SKM-1 treated with dmso at 0.1 percent for 144 hours (cell line): Measurements from ENCODE around the gene ARHGEF4.
"Not testable (repeated sequence)": the region's sequence is repeated elsewhere in the genome, so short reads cannot be mapped to it uniquely, and the experiment has no call there.

ENCODE experiments used
- DNase-seq: peaks from one replicate; lab custom pipeline; 2025; ENCODE audit not compliant: unreplicated experiment; lab: John Stamatoyannopoulos, UW

The ARHGEF4 gene

DNA sequence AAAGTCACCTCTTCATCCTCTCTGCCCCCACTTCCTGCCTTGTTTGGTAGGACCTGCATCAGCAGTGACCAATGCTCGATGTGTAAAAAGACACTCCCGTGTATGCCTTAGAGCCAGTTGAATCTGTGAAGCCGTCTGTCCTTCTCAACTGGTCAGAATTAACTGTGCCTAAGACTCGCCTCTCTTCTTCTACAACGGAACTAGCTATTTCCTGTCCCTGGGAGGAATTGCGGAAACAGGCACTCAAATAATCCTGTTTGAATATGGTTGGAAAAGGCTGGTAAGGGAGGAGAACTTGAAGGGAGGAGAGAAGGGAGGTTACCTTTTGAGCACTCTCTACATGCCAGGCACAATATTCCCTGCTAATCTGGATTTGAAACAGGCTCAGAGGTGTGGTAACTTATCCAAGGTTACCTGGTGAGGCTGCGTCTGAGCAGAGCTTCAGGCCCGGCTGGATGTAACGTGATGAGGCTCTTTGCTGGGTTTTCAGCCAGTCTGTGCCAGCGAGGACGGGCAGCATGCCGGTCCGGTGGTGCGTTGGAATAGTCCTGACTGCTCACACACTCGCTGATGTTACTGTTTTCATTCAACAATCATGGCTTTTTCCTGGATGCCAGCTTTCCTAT lies 129.5 kb downstream of the ARHGEF4 start:
- no peak for DNase-seq

DNA sequence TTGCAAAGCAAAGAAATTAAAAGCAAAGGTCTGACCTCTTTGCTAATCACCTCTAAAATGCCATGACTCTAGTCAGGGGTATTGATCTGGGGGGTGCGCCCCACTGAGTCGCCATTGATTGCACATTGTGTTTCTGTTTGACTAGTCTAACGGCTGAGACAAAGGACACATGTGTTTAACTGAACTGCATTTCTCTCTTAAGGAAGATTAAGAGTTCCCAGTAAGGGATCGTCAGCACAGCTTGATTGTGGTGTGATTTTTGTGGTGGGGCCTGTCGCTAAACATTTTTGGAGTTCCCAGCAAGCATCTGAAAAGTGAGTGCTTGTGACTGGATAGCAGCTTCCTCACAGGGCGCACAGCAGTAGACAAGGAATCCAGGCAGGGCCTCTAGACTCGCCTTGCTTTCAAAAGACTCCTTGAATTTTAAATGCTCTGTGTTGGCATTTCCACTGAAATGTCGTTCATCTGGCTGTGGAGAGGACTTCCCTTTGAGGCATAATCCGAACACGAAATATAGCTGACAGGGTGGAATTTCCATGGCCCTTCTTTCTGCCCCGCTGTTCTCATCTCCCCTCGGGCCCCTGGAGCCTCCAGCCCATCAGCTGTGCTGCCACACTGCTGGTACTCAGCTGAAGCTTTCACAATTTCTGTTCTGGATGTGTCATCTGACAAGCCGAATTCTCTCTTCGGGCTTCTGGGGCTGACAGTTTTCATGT lies 130.2 kb downstream of the ARHGEF4 start:
- DNase-seq: no peak

DNA sequence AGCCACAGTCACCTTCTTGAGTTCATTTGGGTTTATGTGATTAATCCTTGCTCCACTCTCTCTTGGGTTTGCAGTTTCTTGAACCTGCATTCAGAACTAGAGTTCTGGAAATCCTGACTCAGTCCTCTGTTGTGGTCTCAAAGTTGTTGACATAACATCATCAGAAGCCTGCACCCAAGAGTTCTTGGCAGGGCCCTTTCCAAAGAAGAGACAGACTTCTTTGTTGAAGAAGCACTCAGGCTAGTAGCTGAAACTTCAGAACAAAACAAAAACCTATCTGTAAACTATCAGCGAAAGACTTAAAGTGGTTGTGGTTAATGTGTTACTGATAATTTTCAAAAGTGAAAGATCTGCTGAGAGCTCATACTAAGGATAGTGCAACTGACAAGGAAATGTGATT lies 135.7 kb downstream of the ARHGEF4 start:
- no peak for DNase-seq

DNA sequence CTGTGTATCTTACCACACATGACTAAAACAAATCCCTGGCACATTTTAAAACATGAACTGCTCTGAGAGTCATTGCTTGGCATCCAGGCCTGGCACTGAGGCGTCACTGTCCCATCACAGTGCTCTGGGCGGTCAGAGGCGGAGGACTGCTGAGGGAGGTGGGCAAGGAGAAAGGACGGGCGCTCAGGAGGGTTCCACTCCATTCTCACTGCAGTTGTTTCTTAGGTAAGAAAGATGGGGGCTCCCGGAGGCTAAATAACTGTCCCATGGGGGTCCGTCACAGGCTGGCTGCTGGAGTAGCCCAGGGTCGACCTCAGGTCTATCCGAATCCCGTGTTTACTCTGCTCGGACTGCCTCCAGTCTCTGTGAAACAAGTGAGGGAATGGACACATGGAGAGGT lies 139.0 kb downstream of the ARHGEF4 start:
- no peak for DNase-seq

DNA sequence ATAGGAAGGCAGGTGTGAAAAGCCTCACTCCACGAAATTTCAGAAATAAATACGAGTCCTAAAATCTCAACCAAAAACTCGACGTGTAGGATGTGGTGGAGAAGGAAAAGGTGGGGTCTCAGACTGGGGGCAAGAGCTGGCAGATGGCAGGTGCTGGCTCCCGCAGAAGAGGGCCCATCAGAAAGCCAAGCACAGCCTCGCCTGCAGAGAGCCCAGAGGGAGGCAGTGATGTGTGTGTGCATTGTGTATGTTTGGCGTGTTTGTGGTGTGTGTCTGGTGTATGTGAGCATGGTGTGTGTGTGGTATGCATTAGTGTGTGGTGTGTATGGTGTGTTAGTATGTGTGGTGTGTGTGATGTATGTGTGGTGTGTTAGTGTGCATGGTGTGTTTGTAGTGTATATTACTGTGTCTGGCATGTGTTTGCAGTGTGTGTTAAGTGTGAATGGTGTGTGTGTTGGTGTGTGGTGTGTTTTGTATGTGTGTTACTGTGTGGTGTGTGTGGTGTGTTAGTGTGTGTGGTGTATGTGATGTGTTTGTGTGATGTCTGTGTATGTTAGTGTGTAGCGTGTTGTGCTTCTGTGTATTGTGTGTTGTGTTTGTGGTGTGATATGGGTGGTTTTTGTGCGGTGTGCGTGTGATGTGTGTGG lies 140.0 kb downstream of the ARHGEF4 start:
- DNase-seq: no peak

DNA sequence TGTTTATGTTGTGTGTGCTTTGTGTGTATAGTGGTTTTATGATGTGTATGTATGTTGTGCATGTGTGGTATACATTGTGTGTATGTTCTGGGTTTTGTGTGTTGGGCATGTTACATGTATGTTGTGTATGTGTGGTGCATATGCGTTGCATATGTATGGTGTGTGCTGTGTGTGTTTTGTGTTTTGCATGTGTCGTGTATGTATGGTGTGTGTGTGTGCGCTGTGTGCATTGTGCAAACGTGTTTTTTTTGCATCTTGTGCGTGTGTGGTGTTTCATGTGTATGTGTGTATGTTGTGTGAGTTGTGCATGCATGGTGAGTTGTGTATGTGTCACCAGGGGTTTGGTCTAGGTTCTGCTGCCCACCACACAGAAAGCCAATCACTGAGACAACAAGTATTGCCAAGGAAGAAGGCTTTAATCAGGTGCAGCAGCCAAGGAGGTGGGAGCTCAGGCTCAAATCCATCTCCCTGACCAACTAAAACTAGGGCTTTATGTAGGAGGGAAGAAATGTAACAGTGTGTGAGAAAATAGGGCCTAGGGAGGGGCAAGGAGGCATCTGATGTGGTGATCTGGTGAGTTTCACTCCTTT lies 140.8 kb downstream of the ARHGEF4 start:
- no peak for DNase-seq

DNA sequence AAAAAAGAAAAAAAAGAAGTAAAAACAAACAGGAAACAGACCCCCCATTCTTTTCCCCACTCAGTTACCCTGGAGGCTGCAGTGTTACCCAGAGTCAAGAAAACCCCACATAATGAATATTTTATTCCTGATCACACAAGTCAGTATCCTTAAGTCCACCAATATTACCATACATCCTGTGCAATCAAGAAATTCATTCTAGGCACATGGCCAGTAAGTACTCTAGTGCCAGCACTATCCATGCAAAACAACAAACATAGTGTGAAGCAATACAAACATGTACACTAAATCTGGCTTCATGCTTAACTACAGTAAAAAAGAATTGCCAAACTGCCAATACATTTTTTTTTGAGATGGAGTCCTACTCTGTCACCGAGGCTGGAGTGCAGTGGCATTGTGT lies 145.0 kb downstream of the ARHGEF4 start:
- no peak for DNase-seq

DNA sequence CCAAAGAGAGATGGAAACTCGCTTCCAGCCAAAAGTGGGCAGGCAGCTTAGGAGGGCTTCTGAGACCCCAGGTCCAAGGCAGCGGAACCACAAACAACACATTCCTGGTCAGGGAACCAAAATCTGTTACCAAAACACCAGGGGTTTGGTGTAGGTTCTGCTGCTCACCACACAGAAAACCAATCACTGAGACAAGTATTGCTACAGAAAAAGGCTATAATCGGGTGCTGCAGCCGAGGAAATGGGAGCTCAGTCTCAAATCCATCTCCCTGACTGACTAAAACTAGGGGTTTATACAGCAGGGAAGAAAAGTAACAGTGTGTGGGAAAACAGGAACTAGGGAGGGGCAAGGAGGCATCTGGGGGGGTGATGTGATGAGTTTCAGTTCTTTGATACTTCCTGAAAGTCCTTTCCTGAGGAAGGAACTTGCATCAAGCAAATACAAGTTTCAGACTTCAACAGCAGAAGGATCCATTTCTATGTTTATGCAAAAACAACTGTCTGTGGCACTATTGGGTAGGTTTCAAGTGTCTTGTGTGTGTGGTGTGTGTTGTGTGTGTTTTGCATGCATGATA lies 148.6 kb downstream of the ARHGEF4 start:
- peak; percentile 56 for DNase-seq

DNA sequence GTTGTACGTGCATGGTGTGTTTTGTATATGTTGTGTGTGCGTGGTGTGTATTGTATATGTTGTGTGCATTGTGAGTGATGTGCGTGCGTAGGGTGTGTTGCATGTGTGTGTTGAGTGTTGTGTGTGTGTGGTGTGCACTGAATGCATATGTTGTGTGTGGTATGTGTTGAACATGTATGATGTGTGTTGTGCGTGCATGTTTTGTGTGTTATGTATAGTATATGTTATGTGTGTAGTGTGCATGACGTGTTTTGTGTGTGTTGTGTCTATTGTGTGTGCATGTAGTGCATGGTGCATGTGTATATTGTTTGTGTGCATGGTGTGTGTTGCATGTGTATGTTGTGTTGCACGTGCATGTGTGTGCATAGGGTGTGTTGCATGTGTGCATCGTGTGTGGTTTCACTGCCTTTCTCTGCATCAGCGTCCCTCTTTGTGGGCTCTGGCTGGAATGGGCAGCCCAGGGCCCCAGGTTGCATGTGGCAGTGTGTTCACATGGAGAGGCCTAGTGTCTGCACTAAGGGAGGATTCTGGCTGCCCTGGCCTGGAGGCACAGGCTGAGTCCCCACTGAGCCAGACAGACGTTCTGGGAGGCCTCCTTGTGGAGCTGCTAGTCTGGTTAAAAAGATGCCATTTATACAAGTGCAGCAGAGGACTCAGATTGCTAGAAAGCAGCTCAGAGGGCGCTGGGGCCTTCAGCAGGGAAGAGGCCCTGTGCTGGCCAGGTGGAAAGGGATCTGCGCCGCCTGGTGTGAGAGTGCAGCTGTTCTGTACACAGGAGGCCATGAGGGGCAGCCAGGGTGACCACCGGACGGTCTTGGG lies 149.3 kb downstream of the ARHGEF4 start:
- no peak for DNase-seq

DNA sequence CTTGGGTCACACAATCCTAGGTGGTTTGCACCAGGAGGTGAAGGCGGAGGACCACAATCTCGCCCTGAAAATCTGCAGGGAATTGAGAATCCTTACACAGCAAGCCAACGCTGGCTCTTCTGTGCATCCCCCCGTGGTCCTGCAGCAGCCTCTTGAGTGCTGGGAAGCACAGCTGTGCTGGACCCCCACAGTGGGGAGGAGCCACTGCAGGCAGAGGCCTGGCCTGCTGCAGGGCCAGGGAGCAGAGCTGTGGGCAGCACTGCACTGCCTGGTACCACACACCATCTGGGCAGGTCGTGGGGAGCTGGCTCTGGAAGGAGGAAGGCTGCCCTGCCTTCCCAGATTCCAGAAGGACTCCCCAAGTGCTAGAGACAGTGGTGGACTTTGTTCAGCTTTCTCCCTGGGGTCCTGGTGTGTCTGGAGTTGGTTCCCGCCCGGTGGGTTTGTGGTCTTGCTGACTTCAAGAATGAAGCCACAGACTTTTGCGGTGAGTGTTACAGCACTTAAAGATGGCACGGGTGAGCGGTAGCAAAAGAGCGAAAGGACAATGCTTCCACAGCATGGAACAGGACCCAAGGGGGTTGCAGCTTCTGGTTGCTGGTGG lies 150.3 kb downstream of the ARHGEF4 start:
- DNase-seq: no peak

DNA sequence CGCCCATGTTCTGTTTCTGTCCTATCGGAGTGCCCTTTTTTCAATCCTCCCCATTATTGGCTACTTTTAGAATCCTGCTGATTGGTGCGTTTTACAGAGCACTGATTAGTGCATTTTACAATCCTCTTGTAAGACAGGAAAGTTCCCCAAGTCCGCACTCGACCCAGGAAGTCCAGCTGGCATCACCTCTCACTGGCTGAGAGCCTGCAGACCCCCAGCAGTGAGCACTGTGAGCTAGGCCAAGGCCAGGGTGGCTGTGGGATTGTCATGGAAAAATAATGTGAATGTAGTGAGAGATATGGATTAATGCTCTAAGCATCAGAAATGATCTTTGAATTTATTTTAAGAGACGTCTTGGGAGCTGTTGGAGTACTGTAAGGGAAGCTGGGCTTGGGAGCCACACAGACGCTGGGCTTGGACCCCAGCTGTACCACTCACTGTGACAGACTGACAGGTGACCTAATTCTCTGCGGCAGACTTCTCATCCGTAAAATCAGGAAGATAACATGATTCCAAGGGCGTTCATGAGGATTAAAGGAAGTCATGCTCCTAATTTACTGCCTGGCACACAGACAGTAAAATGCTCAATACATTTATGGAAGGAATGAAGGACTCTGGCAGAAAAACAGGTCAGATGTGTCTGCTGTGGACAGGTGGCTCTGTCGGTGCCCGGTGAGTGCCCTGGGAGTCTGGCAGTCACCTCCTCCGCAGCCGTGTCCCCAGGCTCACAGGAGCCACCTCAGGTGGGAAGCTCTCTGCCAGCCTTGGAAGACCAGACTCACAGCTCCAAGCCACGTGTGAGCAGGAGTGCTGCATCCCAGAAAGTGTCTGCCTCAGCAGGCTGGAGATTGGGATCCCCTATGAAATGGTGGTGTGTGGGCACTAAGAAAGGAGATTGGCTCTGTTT lies 151.1 kb downstream of the ARHGEF4 start:
- DNase-seq: no peak

DNA sequence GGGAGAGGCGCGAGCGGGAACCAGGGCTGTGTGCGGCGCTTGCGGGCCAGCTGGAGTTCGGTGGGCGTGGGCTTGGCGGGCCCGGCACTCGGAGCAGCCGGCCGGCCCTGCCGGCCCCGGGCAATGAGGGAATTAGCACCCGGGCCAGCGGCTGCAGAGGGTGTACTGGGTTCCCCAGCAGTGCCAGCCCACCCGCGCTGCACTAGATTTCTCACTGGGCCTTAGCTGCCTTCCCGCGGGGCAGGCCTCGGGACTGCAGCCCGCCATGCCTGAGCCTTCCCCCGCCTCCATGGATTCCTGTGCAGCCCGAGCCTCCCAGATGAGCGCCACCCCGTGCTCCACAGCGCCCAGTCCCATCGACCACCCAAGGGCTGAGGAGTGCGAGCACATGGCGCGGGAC lies 154.7 kb downstream of the ARHGEF4 start:
- DNase-seq: not testable (repeated sequence)

DNA sequence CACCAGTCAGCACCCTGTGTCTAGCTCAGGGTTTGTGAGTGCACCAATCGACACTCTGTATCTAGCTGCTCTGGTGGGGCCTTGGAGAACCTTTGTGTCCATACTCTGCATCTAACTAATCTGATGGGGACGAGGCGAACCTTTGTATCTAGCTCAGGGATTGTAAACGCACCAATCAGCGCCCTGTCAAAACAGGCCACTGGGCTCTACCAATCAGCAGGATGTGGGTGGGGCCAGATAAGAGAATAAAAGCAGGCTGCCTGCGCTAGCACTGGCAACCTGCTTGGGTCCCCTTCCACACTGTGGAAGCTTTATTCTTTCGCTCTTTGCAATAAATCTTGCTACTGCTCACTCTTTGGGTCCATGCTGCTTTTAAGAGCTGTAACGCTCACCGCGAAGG lies 155.3 kb downstream of the ARHGEF4 start:
- DNase-seq: not testable (repeated sequence)

DNA sequence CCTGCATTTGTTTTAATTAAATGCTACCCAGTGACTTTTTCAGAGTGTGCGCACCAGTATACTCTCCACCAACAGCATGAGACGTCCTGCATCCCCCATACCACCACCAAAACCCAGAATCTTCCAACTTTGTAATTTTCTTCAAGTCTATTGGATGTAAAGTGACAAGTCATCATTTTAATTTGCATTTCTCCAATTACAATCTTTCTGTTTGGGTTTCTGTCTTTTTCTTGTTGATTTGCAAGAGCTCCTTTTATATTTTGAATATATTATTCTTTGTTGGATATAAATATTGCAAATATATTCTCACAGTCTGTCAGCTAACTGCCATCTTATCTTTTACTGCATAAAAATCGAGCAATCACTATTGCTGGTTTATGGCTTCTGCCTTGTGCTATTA lies 160.0 kb downstream of the ARHGEF4 start:
- no peak for DNase-seq

DNA sequence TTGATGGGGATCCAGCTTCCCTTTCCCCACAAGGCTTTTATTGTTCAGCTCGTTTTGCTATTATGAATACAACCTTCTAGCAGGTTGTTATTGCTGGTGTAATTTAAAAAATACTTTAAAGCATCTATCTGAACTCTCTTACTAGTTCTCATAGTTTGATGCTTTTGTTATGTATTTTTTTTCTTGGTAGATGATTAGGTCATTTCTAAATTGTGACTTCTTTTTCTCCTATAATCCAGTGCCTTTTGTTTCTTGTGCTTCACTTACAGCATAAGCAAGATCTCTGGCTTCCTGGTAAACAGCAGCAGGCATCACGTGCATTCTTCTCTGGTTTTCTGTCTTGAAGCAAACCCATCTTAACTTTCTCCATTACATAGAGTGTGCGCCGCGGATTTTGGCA lies 160.5 kb downstream of the ARHGEF4 start:
- no peak for DNase-seq

DNA sequence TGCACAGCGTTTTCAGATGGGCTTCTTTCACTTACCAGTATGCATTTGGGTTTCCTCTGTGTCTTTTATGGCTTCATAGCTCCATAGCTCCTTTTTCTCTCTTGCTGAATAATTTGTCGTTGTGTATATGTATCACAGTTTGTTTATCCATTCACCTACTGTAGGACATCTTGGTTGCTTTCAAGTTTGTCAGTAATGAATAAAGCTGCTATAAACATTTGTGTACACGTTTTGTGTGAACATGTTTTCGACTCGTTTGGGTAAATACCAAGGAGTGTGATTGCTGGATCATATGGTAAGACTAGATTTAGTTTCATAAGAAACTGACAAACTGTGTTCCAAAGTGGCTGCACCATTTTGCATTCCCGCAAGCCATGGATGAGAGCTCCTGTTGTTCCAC lies 161.8 kb downstream of the ARHGEF4 start:
- no peak for DNase-seq

DNA sequence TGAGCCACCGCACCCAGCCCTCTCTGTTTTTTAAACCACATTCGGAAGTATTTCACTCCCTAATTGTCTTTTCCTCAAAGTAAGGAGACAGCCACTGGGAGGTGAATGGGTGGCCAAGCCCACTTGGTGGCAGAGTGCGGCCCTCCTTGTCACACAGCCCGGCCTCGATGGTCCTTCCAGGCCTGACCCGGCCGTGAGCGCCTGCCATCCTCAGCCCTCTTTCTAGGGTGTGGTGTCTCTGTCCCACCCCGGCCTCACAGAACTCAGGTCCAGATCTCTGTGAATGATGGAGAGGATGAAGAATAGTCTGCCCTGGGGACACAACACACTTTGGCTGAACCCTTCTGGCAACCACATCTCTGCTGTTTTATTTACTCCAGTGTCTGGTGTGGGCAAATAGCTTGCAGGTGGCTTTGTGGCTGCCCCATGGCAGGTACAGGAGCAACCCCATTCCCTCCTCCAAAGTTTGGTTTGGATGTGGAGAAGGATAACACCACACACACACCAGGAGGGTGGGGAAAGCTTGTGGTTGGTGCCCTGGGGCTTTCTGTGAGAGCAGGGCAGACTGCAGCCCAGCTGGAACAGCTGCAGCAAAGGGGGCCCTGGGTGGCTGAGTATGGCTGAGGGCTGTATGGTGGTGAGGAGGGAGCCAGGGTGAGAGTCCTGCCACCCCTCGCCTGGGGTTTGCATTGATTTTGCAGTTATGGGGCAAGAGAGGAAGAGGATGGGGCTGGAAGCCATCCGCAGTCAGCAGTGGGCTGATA lies 167.9 kb downstream of the ARHGEF4 start:
- no peak for DNase-seq

DNA sequence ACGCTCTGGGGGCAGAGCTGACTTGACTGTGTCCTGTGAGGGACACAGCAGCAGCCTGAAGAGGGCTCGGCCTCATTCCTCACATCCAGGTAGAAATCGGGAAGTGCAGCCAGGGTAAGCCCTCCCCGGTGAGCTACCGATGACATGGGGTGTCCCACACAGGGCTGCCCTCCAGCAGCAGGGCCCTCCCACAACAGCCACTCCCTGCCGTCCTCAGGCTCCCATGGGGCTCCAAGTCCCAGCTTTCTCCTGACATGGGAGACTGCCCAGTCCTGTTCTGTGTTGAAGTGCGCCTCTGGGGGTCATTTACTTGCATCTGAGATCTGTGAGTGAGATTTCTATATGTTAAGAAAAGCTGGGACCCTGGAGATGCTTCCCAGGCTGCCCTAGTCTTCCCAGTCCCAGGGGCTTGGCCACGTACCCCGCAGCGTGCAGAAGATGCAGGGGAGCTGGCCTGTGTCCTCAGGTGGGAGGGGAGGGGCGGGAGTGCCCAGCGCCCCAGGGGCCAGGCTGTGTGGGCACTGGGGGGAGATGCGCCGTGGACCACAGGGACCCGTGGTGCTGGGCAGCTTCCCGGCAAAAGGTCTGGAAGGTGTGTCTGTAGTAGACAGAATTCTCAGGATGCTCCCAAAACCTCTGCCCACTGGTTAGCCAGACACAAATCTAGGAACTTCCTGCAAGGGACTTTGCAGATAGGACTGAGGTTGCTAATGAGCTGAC lies 168.7 kb downstream of the ARHGEF4 start:
- no peak for DNase-seq
